Measurements from ENCODE around the gene SMURF2. TPM values are rescaled to one million over a fixed set of nuclear protein-coding genes. Genes with fewer than 3 reads are reported as not detected.

Gene SMURF2
- total RNA-seq, 4 donors from 2014 or later, result 30.5 to 52.7 (median 44.1) TPM

- H3K27me3 ChIP-seq, result no peaks in the 10 kb centered on the region
- H3K36me3 ChIP-seq, result no peaks in the 10 kb centered on the region
- no peaks in the 10 kb centered on the region for H3K9me3 ChIP-seq
- DNase-seq (ENCODE audit: extremely low spot score), result no peak
- intact Hi-C loops (cut with DNase I), result no loop called here
- 99% methylated on average over 5 of the region's 5 CpGs for WGBS
- H3K4me1 ChIP-seq, result peaks cover 0 to 3% (median 0%) of the 10 kb centered on the region in 4 donors
- H3K27ac ChIP-seq (replicated peaks in 1 of 4), result no peak overlapping the region
- no peak overlapping the region for H3K4me3 ChIP-seq
- TF ChIP-seq POLR2A (IDR thresholded peaks at IDR 0.05; ENCODE audit: low read depth) (no peak), POLR2AphosphoS5 (IDR thresholded peaks at IDR 0.05) (no peak), EP300 (IDR thresholded peaks at IDR 0.05) (no peak)
- TF ChIP-seq, protein P1, sequence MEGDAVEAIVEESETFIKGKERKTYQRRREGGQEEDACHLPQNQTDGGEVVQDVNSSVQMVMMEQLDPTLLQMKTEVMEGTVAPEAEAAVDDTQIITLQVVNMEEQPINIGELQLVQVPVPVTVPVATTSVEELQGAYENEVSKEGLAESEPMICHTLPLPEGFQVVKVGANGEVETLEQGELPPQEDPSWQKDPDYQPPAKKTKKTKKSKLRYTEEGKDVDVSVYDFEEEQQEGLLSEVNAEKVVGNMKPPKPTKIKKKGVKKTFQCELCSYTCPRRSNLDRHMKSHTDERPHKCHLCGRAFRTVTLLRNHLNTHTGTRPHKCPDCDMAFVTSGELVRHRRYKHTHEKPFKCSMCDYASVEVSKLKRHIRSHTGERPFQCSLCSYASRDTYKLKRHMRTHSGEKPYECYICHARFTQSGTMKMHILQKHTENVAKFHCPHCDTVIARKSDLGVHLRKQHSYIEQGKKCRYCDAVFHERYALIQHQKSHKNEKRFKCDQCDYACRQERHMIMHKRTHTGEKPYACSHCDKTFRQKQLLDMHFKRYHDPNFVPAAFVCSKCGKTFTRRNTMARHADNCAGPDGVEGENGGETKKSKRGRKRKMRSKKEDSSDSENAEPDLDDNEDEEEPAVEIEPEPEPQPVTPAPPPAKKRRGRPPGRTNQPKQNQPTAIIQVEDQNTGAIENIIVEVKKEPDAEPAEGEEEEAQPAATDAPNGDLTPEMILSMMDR (IDR thresholded peaks at IDR 0.05), result no peak
These were observed 26.4 kb upstream of the SMURF2 start for GRCh38 chr17:64688481-64688880.

DNA sequence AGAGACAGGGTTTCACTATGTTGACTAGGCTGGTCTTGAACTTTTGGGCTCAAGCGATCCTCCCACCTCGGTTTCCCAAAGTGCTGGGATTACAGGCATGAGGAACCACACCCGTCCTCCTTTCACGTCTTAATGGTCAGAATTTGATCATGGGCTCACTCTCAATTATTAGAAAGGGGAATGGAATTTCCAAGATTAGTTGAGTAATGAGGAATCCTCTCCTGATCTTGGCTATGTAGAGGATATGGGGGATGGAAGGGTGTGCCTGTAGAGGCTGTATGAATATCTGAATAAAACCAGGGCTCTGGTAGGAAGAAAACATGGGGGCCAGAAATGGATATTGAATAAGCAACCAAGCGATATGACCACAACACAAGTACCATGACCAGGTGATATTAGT is 25.9 kb upstream of the SMURF2 start:
- H3K9me3 ChIP-seq, result no peaks in the 10 kb centered on the region
- no peak overlapping the region for H3K27ac ChIP-seq (replicated peaks in 1 of 4)
- no peaks in the 10 kb centered on the region for H3K27me3 ChIP-seq
- intact Hi-C loops (cut with DNase I), result no loop called here
- no peak for TF ChIP-seq EP300 (IDR thresholded peaks at IDR 0.05)
- TF ChIP-seq POLR2AphosphoS5 (IDR thresholded peaks at IDR 0.05), result no peak
- TF ChIP-seq, protein P1 (IDR thresholded peaks at IDR 0.05), result no peak
- no peak for TF ChIP-seq POLR2A (IDR thresholded peaks at IDR 0.05; ENCODE audit: low read depth)
- peaks cover 0 to 3% (median 0%) of the 10 kb centered on the region in 4 donors for H3K4me1 ChIP-seq
- WGBS, result 77% methylated on average over 5 of the region's 5 CpGs
- H3K4me3 ChIP-seq, result no peak overlapping the region
- no peaks in the 10 kb centered on the region for H3K36me3 ChIP-seq
- DNase-seq (ENCODE audit: extremely low spot score), result no peak

GRCh38 chr17:64687376-64687775 is 25.3 kb upstream of the SMURF2 start:
- no peak for TF ChIP-seq POLR2AphosphoS5 (IDR thresholded peaks at IDR 0.05)
- no peak for TF ChIP-seq POLR2A (IDR thresholded peaks at IDR 0.05; ENCODE audit: low read depth)
- TF ChIP-seq, protein P1 (IDR thresholded peaks at IDR 0.05), result no peak
- TF ChIP-seq EP300 (IDR thresholded peaks at IDR 0.05), result no peak
- DNase-seq (ENCODE audit: extremely low spot score), result no peak
- 98% methylated on average over 4 of the region's 4 CpGs for WGBS

DNA sequence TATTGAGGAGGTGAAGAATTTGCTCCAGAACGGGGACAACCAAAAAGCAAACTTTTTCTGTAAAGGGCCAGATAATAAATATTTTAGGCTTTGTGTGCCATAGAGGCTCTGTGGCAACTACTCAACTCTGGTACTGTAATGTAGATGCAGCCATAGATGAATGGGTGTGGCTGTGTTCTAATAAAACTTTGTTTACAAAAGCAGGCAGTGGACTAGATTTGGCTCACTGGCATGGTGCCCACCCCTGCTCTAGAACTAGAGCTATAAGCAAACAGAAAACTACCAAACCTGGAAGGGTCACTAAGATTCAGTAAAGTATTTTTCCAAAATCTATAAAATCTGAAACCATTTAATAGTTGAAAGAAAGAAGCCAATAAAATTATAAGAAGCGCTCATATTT is 24.6 kb upstream of the SMURF2 start:
- Histone ChIP-seq H3K36me3 (no peaks in the 10 kb centered on the region), H3K27me3 (no peaks in the 10 kb centered on the region), H3K4me1 (no peaks in the 10 kb centered on the region), H3K4me3 (no peak overlapping the region), H3K9me3 (no peaks in the 10 kb centered on the region), H3K27ac (replicated peaks in 1 of 4) (no peak overlapping the region)
- DNase-seq (ENCODE audit: extremely low spot score), result no peak
- intact Hi-C loops (cut with DNase I), result no loop called here
- TF ChIP-seq POLR2AphosphoS5 (IDR thresholded peaks at IDR 0.05), result no peak
- TF ChIP-seq EP300 (IDR thresholded peaks at IDR 0.05), result no peak
- TF ChIP-seq POLR2A (IDR thresholded peaks at IDR 0.05; ENCODE audit: low read depth), result no peak
- TF ChIP-seq, protein P1 (IDR thresholded peaks at IDR 0.05), result no peak
- WGBS, result 92% methylated on average over 2 of the region's 2 CpGs

More at GRCh38 chr17:64687376-64687775, 25.3 kb upstream of the SMURF2 start:
- Histone ChIP-seq H3K27me3 (no peaks in the 10 kb centered on the region), H3K4me3 (no peak overlapping the region), H3K36me3 (no peaks in the 10 kb centered on the region), H3K4me1 (peaks cover 0 to 3% (median 0%) of the 10 kb centered on the region in 4 donors), H3K27ac (replicated peaks in 1 of 4) (no peak overlapping the region), H3K9me3 (no peaks in the 10 kb centered on the region)
- intact Hi-C loops (cut with DNase I), result no loop called here

DNA sequence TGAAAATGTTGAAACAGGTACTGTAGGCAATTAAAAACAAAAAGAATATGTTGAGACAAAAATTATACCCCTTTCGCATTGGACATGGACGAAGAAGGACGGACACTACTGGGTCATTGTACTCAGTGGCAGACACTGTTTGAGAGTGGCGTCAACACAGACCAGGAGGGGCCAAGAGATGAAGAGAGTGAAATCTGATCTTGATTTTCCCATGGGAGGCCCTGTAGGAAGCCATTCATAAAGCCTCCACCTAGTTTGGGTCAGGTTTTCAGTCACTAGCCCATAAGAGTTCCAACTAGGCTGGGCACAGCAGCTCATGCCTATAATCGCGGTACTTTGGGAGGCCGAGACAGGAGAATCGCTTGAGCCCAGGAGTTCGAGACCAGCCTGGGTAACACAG is 23.6 kb upstream of the SMURF2 start:
- intact Hi-C loops (cut with DNase I), result no loop called here
- Histone ChIP-seq H3K9me3 (no peaks in the 10 kb centered on the region), H3K4me3 (no peak overlapping the region), H3K27ac (replicated peaks in 1 of 4) (no peak overlapping the region), H3K36me3 (no peaks in the 10 kb centered on the region), H3K4me1 (no peaks in the 10 kb centered on the region), H3K27me3 (no peaks in the 10 kb centered on the region)
- 96% methylated on average over 9 of the region's 9 CpGs for WGBS
- TF ChIP-seq POLR2AphosphoS5 (IDR thresholded peaks at IDR 0.05) (no peak), POLR2A (IDR thresholded peaks at IDR 0.05; ENCODE audit: low read depth) (no peak), EP300 (IDR thresholded peaks at IDR 0.05) (no peak)
- TF ChIP-seq, protein P1 (IDR thresholded peaks at IDR 0.05), result no peak
- no peak for DNase-seq (ENCODE audit: extremely low spot score)

Data from esophagus muscularis mucosa (tissue), 4 donors.